ENCODE measurements around the gene PRKG1.
"Not testable (repeated sequence)": the region's sequence is repeated elsewhere in the genome, so short reads cannot be mapped to it uniquely, and the experiment has no call there.

Gene PRKG1

GRCh38 chr10:51144161-51144781, 70.0 kb downstream of the PRKG1 start:
- Mint-ChIP-seq H3K9me3 (no peaks in the 10 kb centered on the region), H3K27me3 (no peaks in the 10 kb centered on the region), H3K4me3 (no peak overlapping the region), H3K27ac (no peak overlapping the region), H3K36me3 (ENCODE audit: insufficient read depth) (no peaks in the 10 kb centered on the region), H3K4me1 (ENCODE audit: low read depth in 2 of 2) (no peaks in the 10 kb centered on the region)
- ATAC-seq (replicated peaks) (no peak), DNase-seq (no peak)

GRCh38 chr10:51145375-51145774, 71.1 kb downstream of the PRKG1 start:
- H3K36me3 Mint-ChIP-seq (ENCODE audit: insufficient read depth) = no peaks in the 10 kb centered on the region
- DNase-seq (no peak), ATAC-seq (replicated peaks) (no peak)
- no peak overlapping the region for H3K4me3 Mint-ChIP-seq
- no peaks in the 10 kb centered on the region for H3K27me3 Mint-ChIP-seq
- H3K27ac Mint-ChIP-seq = no peak overlapping the region
- H3K4me1 Mint-ChIP-seq (ENCODE audit: low read depth in 2 of 2) = no peaks in the 10 kb centered on the region
- H3K9me3 Mint-ChIP-seq = no peaks in the 10 kb centered on the region

GRCh38 chr10:51147644-51148399, 73.5 kb downstream of the PRKG1 start:
- Mint-ChIP-seq H3K4me3 (no peak overlapping the region), H3K27me3 (no peaks in the 10 kb centered on the region), H3K36me3 (ENCODE audit: insufficient read depth) (no peaks in the 10 kb centered on the region), H3K4me1 (ENCODE audit: low read depth in 2 of 2) (no peaks in the 10 kb centered on the region), H3K9me3 (no peaks in the 10 kb centered on the region), H3K27ac (no peak overlapping the region)
- DNase-seq (no peak), ATAC-seq (replicated peaks) (no peak)

GRCh38 chr10:51156926-51157325, 82.6 kb downstream of the PRKG1 start:
- no peak overlapping the region for H3K4me3 Mint-ChIP-seq
- H3K27me3 Mint-ChIP-seq = no peaks in the 10 kb centered on the region
- no peak overlapping the region for H3K27ac Mint-ChIP-seq
- H3K36me3 Mint-ChIP-seq (ENCODE audit: insufficient read depth) = peaks cover 3% of the 10 kb centered on the region
- H3K9me3 Mint-ChIP-seq = no peaks in the 10 kb centered on the region
- ATAC-seq (replicated peaks) = no peak
- no peak for DNase-seq
- H3K4me1 Mint-ChIP-seq (ENCODE audit: low read depth in 2 of 2) = no peaks in the 10 kb centered on the region

- no peak overlapping the region for H3K27ac Mint-ChIP-seq
- no peaks in the 10 kb centered on the region for H3K27me3 Mint-ChIP-seq
- H3K9me3 Mint-ChIP-seq = no peaks in the 10 kb centered on the region
- H3K4me3 Mint-ChIP-seq = no peak overlapping the region
- no peaks in the 10 kb centered on the region for H3K4me1 Mint-ChIP-seq (ENCODE audit: low read depth in 2 of 2)
- peaks cover 3% of the 10 kb centered on the region for H3K36me3 Mint-ChIP-seq (ENCODE audit: insufficient read depth)
- no peak for DNase-seq
- ATAC-seq (replicated peaks) = no peak
Measured at GRCh38 chr10:51158832-51159231, 84.5 kb downstream of the PRKG1 start.

GRCh38 chr10:51159841-51160240, 85.6 kb downstream of the PRKG1 start:
- no peaks in the 10 kb centered on the region for H3K9me3 Mint-ChIP-seq
- ATAC-seq (replicated peaks) (no peak), DNase-seq (no peak)
- no peaks in the 10 kb centered on the region for H3K27me3 Mint-ChIP-seq
- no peak overlapping the region for H3K4me3 Mint-ChIP-seq
- no peak overlapping the region for H3K27ac Mint-ChIP-seq
- H3K36me3 Mint-ChIP-seq (ENCODE audit: insufficient read depth) = peaks cover 3% of the 10 kb centered on the region
- H3K4me1 Mint-ChIP-seq (ENCODE audit: low read depth in 2 of 2) = no peaks in the 10 kb centered on the region

GRCh38 chr10:51162002-51162401, 87.7 kb downstream of the PRKG1 start:
- peaks cover 3% of the 10 kb centered on the region for H3K36me3 Mint-ChIP-seq (ENCODE audit: insufficient read depth)
- no peaks in the 10 kb centered on the region for H3K4me1 Mint-ChIP-seq (ENCODE audit: low read depth in 2 of 2)
- H3K27ac Mint-ChIP-seq = no peak overlapping the region
- ATAC-seq (replicated peaks) (no peak), DNase-seq (no peak)
- H3K27me3 Mint-ChIP-seq = no peaks in the 10 kb centered on the region
- H3K4me3 Mint-ChIP-seq = no peak overlapping the region
- H3K9me3 Mint-ChIP-seq = no peaks in the 10 kb centered on the region

GRCh38 chr10:51163380-51164049, 89.2 kb downstream of the PRKG1 start:
- H3K27ac Mint-ChIP-seq; H3K36me3 Mint-ChIP-seq (ENCODE audit: insufficient read depth); H3K4me1 Mint-ChIP-seq (ENCODE audit: low read depth in 2 of 2); H3K4me3 Mint-ChIP-seq; DNase-seq; H3K9me3 Mint-ChIP-seq; ATAC-seq (replicated peaks); H3K27me3 Mint-ChIP-seq: not testable (repeated sequence)

GRCh38 chr10:51168086-51168815, 94.0 kb downstream of the PRKG1 start:
- Mint-ChIP-seq H3K27me3 (no peaks in the 10 kb centered on the region), H3K4me1 (ENCODE audit: low read depth in 2 of 2) (no peaks in the 10 kb centered on the region), H3K36me3 (ENCODE audit: insufficient read depth) (no peaks in the 10 kb centered on the region), H3K27ac (no peak overlapping the region), H3K4me3 (no peak overlapping the region), H3K9me3 (peaks cover 9% of the 10 kb centered on the region in 2 donors)
- no peak for DNase-seq
- no peak for ATAC-seq (replicated peaks)

- Mint-ChIP-seq H3K27ac (no peak overlapping the region), H3K36me3 (ENCODE audit: insufficient read depth) (no peaks in the 10 kb centered on the region), H3K4me1 (ENCODE audit: low read depth in 2 of 2) (no peaks in the 10 kb centered on the region), H3K9me3 (peaks cover 9% of the 10 kb centered on the region in 2 donors), H3K27me3 (no peaks in the 10 kb centered on the region), H3K4me3 (no peak overlapping the region)
- DNase-seq (no peak), ATAC-seq (replicated peaks) (no peak)
Measured at GRCh38 chr10:51169111-51169510, 94.8 kb downstream of the PRKG1 start.

- Mint-ChIP-seq H3K9me3 (peaks cover 9% of the 10 kb centered on the region in 2 donors), H3K4me1 (ENCODE audit: low read depth in 2 of 2) (no peaks in the 10 kb centered on the region), H3K27me3 (no peaks in the 10 kb centered on the region), H3K36me3 (ENCODE audit: insufficient read depth) (no peaks in the 10 kb centered on the region), H3K27ac (no peak overlapping the region), H3K4me3 (no peak overlapping the region)
- DNase-seq = no peak
- no peak for ATAC-seq (replicated peaks)
Measured at GRCh38 chr10:51170518-51171245, 96.4 kb downstream of the PRKG1 start.

GRCh38 chr10:51171946-51172345, 97.7 kb downstream of the PRKG1 start:
- Mint-ChIP-seq H3K27ac (no peak overlapping the region), H3K4me3 (no peak overlapping the region), H3K27me3 (no peaks in the 10 kb centered on the region), H3K9me3 (peaks cover 9% of the 10 kb centered on the region in 2 donors), H3K4me1 (ENCODE audit: low read depth in 2 of 2) (no peaks in the 10 kb centered on the region), H3K36me3 (ENCODE audit: insufficient read depth) (no peaks in the 10 kb centered on the region)
- ATAC-seq (replicated peaks) = no peak
- DNase-seq = no peak

All from effector memory CD8-positive, alpha-beta T cell (primary cell).